Endodermal cell (in vitro differentiated cells): Measurements from ENCODE around the gene WDR5B. TPM values are rescaled to one million over a fixed set of nuclear protein-coding genes. Genes with fewer than 3 reads are reported as not detected.

Source experiments
- DNase-seq: peaks from one replicate; pipeline ENCODE4 v3.0.0-alpha.2; 2017
- H3K27ac ChIP-seq: 2 replicates; pipeline ENCODE4 v1.5.1; 2013; ENCODE audit warnings: mild to moderate bottlenecking, low read depth, low read length, moderate library complexity
- H3K27me3 ChIP-seq: 2 replicates; pipeline ENCODE4 v1.6.1; 2013; ENCODE audit warnings: mild to moderate bottlenecking, low read length, moderate library complexity; ENCODE audit not compliant: insufficient read depth, control insufficient read depth, poor library complexity, severe bottlenecking
- H3K36me3 ChIP-seq: 2 replicates; pipeline ENCODE4 v1.7.0; 2013; ENCODE audit warnings: mild to moderate bottlenecking, low read length, moderate library complexity; ENCODE audit not compliant: control insufficient read depth, insufficient read depth
- H3K4me1 ChIP-seq: one replicate; pipeline ENCODE4 v1.7.0; 2013; ENCODE audit warnings: low read length; ENCODE audit not compliant: control insufficient read depth, insufficient read depth
- H3K4me3 ChIP-seq: 2 replicates; pipeline ENCODE4 v1.5.1; 2013; ENCODE audit warnings: mild to moderate bottlenecking, low read length, moderate library complexity
- H3K9ac ChIP-seq: 2 replicates; pipeline ENCODE4 v1.6.1; 2013; ENCODE audit warnings: mild to moderate bottlenecking, low read length, moderate library complexity; ENCODE audit not compliant: poor library complexity, severe bottlenecking; ENCODE audit errors: extremely low read depth
- H3K9me3 ChIP-seq: 2 replicates; pipeline ENCODE4 v1.6.1; 2013; ENCODE audit warnings: mild to moderate bottlenecking, low read length, moderate library complexity; ENCODE audit not compliant: control insufficient read depth
- H3K27ac Mint-ChIP-seq: 2 replicates; pipeline ENCODE4 v1.8.0; 2020; ENCODE audit warnings: mixed read lengths
- H3K27me3 Mint-ChIP-seq: 2 replicates; pipeline ENCODE4 v1.8.0; 2021; ENCODE audit warnings: mild to moderate bottlenecking, mixed read lengths; ENCODE audit not compliant: insufficient read depth
- H3K36me3 Mint-ChIP-seq: 2 replicates; pipeline ENCODE4 v1.8.0; 2020; ENCODE audit warnings: low read depth, mixed read lengths
- H3K4me1 Mint-ChIP-seq: 2 replicates; pipeline ENCODE4 v1.8.0; 2020; ENCODE audit warnings: mixed read lengths
- H3K4me3 Mint-ChIP-seq: 2 replicates; pipeline ENCODE4 v1.8.0; 2020; ENCODE audit warnings: mild to moderate bottlenecking, moderate library complexity, mixed read lengths
- H3K9me3 Mint-ChIP-seq: 2 replicates; pipeline ENCODE4 v1.8.0; 2020; ENCODE audit warnings: mild to moderate bottlenecking, mixed read lengths
- CTCF ChIP-seq: fragments of 200-600 bp; sonication (generic); conservative IDR thresholded peaks from 2 replicates; pipeline ENCODE4 v1.5.0; 2021; ENCODE audit warnings: antibody characterized with exemption, mild to moderate bottlenecking
- WGBS, 2 experiments: methylation state at CpG; one replicate each; pipeline versions ENCODE4 v1.1.5 to v1.1.7; 2013; ENCODE audit warnings: missing lambda C conversion rate in 2 of 2, mixed read lengths in 1 of 2; ENCODE audit not compliant: insufficient coverage in 1 of 2, insufficient read length in 1 of 2; 5-methylcytosine and 5-hydroxymethylcytosine counted together
- total RNA-seq, 2 donors: library from RNA; stranded (reverse); fragmentation: NEBNext Ultra II Directional in 1 of 2; extraction: Animal tissue kit (Norgen Biotek cat#: 25700) in 1 of 2; gene quantifications; 2 replicates in 1 of 2; 3 replicates in 1 of 2; pipeline ENCODE4 v1.2.1, GENCODE V29; 2021

WDR5B gene
- total RNA-seq, 2 donors from 2014 or later = 4.2 to 4.9 TPM

- H3K9ac ChIP-seq = no peak overlapping the region
- no peak for TF ChIP-seq CTCF
- no peak for DNase-seq
- H3K9me3 ChIP-seq = no peaks in the 10 kb centered on the region
- Mint-ChIP-seq H3K4me3 (no peak overlapping the region), H3K27ac (no peak overlapping the region), H3K27me3 (no peaks in the 10 kb centered on the region), H3K9me3 (no peaks in the 10 kb centered on the region), H3K4me1 (no peaks in the 10 kb centered on the region), H3K36me3 (peaks cover 4% of the 10 kb centered on the region)
- no peaks in the 10 kb centered on the region for H3K27me3 ChIP-seq
- 92 to 100% methylated on average over 1 of the region's 1 CpG for WGBS, 2 experiments
- H3K27ac ChIP-seq = no peak overlapping the region
- H3K36me3 ChIP-seq = peaks cover 45% of the 10 kb centered on the region
- no peak overlapping the region for H3K4me3 ChIP-seq
- H3K4me1 ChIP-seq = no peaks in the 10 kb centered on the region
Observed at GRCh38 chr3:122407946-122408345, 7.9 kb downstream of the WDR5B start.

GRCh38 chr3:122406198-122406597, 9.7 kb downstream of the WDR5B start:
- H3K27ac Mint-ChIP-seq = no peak overlapping the region
- no peak for DNase-seq
- no peaks in the 10 kb centered on the region for H3K4me1 Mint-ChIP-seq
- no peaks in the 10 kb centered on the region for H3K27me3 ChIP-seq
- H3K4me3 ChIP-seq = no peak overlapping the region
- no peak overlapping the region for H3K27ac ChIP-seq
- TF ChIP-seq CTCF = no peak
- WGBS, 2 experiments = 94% methylated on average over 4 of the region's 4 CpGs; no CpG with 5 or more reads in 1 of the 2 experiments
- H3K4me1 ChIP-seq = no peaks in the 10 kb centered on the region
- peaks cover 4% of the 10 kb centered on the region for H3K36me3 Mint-ChIP-seq
- peaks cover 44% of the 10 kb centered on the region for H3K36me3 ChIP-seq
- H3K4me3 Mint-ChIP-seq = no peak overlapping the region
- no peaks in the 10 kb centered on the region for H3K9me3 ChIP-seq
- no peaks in the 10 kb centered on the region for H3K27me3 Mint-ChIP-seq
- H3K9me3 Mint-ChIP-seq = no peaks in the 10 kb centered on the region
- H3K9ac ChIP-seq = no peak overlapping the region

DNA sequence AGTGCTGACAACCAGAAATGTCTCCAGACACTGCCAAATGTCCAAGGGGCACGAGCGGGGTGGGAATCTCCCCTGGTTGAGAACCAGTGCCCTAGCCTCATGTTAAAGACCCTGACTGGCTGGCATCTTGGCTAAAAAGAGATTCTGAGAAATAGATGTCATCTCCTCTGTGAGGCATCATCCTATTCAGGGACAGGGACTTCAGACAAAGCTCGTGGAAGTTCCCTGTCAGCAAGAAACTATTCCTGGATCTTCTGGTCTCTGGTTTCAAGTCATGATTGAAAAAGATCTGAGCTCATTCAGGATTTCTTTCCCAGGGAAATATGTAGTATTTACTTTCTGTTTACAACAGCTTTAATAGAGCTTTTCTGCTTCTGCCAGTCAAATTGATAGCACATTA, 10.8 kb downstream of the WDR5B start:
- no peaks in the 10 kb centered on the region for H3K9me3 ChIP-seq
- H3K27me3 Mint-ChIP-seq = no peaks in the 10 kb centered on the region
- H3K4me1 ChIP-seq = no peaks in the 10 kb centered on the region
- no peak overlapping the region for H3K4me3 Mint-ChIP-seq
- H3K27ac Mint-ChIP-seq = no peak overlapping the region
- H3K27ac ChIP-seq = no peak overlapping the region
- no peaks in the 10 kb centered on the region for H3K9me3 Mint-ChIP-seq
- H3K36me3 Mint-ChIP-seq = peaks cover 4% of the 10 kb centered on the region
- 92 to 98% methylated on average over 3 of the region's 3 CpGs for WGBS, 2 experiments
- H3K36me3 ChIP-seq = peaks cover 34% of the 10 kb centered on the region
- no peaks in the 10 kb centered on the region for H3K27me3 ChIP-seq
- no peak overlapping the region for H3K9ac ChIP-seq
- H3K4me3 ChIP-seq = no peak overlapping the region
- no peak for DNase-seq
- no peaks in the 10 kb centered on the region for H3K4me1 Mint-ChIP-seq
- TF ChIP-seq CTCF = no peak
